Neural cell (in vitro differentiated cells): ENCODE data around the gene NIP7.

Experiments
- REST ChIP-seq: IDR thresholded peaks from 2 replicates; pipeline ENCODE4 v1.6.1; 2012; ENCODE audit warnings: borderline replicate concordance
- TF ChIP-seq, protein P1 (sequence below): fragments of 450-650 bp; IDR thresholded peaks from 2 replicates; pipeline ENCODE4 v1.5.1; 2014; ENCODE audit warnings: antibody characterized with exemption, mild to moderate bottlenecking, moderate library complexity; ENCODE audit not compliant: poor library complexity, severe bottlenecking

GRCh38 chr16:69319381-69319780 lies 20.2 kb upstream of the NIP7 start:
- TF ChIP-seq REST = no peak
- TF ChIP-seq, protein P1, sequence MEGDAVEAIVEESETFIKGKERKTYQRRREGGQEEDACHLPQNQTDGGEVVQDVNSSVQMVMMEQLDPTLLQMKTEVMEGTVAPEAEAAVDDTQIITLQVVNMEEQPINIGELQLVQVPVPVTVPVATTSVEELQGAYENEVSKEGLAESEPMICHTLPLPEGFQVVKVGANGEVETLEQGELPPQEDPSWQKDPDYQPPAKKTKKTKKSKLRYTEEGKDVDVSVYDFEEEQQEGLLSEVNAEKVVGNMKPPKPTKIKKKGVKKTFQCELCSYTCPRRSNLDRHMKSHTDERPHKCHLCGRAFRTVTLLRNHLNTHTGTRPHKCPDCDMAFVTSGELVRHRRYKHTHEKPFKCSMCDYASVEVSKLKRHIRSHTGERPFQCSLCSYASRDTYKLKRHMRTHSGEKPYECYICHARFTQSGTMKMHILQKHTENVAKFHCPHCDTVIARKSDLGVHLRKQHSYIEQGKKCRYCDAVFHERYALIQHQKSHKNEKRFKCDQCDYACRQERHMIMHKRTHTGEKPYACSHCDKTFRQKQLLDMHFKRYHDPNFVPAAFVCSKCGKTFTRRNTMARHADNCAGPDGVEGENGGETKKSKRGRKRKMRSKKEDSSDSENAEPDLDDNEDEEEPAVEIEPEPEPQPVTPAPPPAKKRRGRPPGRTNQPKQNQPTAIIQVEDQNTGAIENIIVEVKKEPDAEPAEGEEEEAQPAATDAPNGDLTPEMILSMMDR = no peak
